A673 (cell line): ENCODE measurements around the gene HAAO. TPM values are rescaled to one million over a fixed set of nuclear protein-coding genes. Genes with fewer than 3 reads are reported as not detected.

Source experiments
- BruUV-seq: library from RNA; stranded (reverse); fragments of 400-500 nt; replicated peaks from 2 replicates; lab custom pipeline; 2021; lab: Mats Ljungman, UMichigan
- CTCF ChIA-PET: fragments of 300-600 bp; sonication (Branson Sonifier 250); formaldehyde crosslinking; loops from one replicate; lab custom pipeline; 2022; ENCODE audit warnings: antibody characterized with exemption; lab: Charles Lee
- POLR2A ChIA-PET: fragments of 300-600 bp; sonication (Branson Sonifier 250); formaldehyde crosslinking; loops from one replicate; lab custom pipeline; 2022; ENCODE audit warnings: antibody characterized with exemption; ENCODE audit not compliant: low non-redundant PET; lab: Charles Lee
- DNase-seq: peaks from one replicate; pipeline ENCODE4 v3.0.0-alpha.2; 2015; ENCODE audit warnings: low spot score
- H3K27ac ChIP-seq: fragments of 200-600 bp; sonication (generic); 2 replicates; pipeline ENCODE4 v1.5.1; 2016; ENCODE audit warnings: mixed run types, low read depth, mild to moderate bottlenecking, mixed read lengths, antibody characterized with exemption, low read length; ENCODE audit not compliant: poor library complexity, severe bottlenecking
- H3K27me3 ChIP-seq: fragments of 200-600 bp; sonication (generic); replicated peaks from 2 replicates; pipeline ENCODE4 v1.6.1; 2017; ENCODE audit warnings: mixed run types, low read depth, mild to moderate bottlenecking, mixed read lengths, antibody characterized with exemption, low read length; ENCODE audit not compliant: insufficient read depth, poor library complexity
- H3K36me3 ChIP-seq: fragments of 200-600 bp; sonication (generic); 2 replicates; pipeline ENCODE4 v1.6.1; 2016; ENCODE audit warnings: mixed run types, mild to moderate bottlenecking, mixed read lengths, antibody characterized with exemption, low read length; ENCODE audit not compliant: insufficient read depth, poor library complexity, severe bottlenecking
- H3K4me1 ChIP-seq: fragments of 200-600 bp; sonication (generic); 2 replicates; pipeline ENCODE4 v1.6.1; 2017; ENCODE audit warnings: mixed run types, mild to moderate bottlenecking, mixed read lengths, antibody characterized with exemption, low read length; ENCODE audit not compliant: insufficient read depth, poor library complexity, severe bottlenecking
- H3K4me3 ChIP-seq: fragments of 200-600 bp; sonication (generic); 2 replicates; pipeline ENCODE4 v1.5.1; 2016; ENCODE audit warnings: low read depth, mixed run types, mild to moderate bottlenecking, mixed read lengths, low read length; ENCODE audit not compliant: poor library complexity, severe bottlenecking
- H3K9me3 ChIP-seq: fragments of 200-600 bp; sonication (generic); 2 replicates; pipeline ENCODE4 v1.6.1; 2016; ENCODE audit warnings: mixed run types, low read depth, mild to moderate bottlenecking, mixed read lengths, antibody characterized with exemption, low read length; ENCODE audit not compliant: poor library complexity, severe bottlenecking
- CTCF ChIP-seq: fragments of 300-800, 200-600 bp; sonication (generic); conservative IDR thresholded peaks from 2 replicates; pipeline ENCODE4 v1.5.1; 2017; ENCODE audit warnings: low read depth, mild to moderate bottlenecking, antibody characterized with exemption, low read length, moderate library complexity, mixed read lengths
- EZH2 ChIP-seq: fragments of 200-600 bp; sonication (generic); IDR thresholded peaks from 2 replicates; pipeline ENCODE4 v1.6.1; 2017; ENCODE audit warnings: borderline replicate concordance, low read depth, mild to moderate bottlenecking, mixed read lengths, antibody characterized with exemption, low read length; ENCODE audit not compliant: poor library complexity, severe bottlenecking
- intact Hi-C: fragments of 100-400 bp; cut with micrococcal nuclease; formaldehyde crosslinking; loops from one replicate; pipeline ENCODE4 v1.10.0; 2022; ENCODE audit not compliant: unreplicated experiment
- total RNA-seq: library from RNA; stranded (reverse); gene quantifications from 2 replicates; pipeline ENCODE4 v1.2.3, GENCODE V29; 2021

The HAAO gene
- total RNA-seq, 1 experiment from 2014 or later: 2.4 TPM

- no TSS peak for BruUV-seq
- no peak for DNase-seq
- POLR2A ChIA-PET: no interaction called here
- CTCF ChIA-PET: no interaction called here
- H3K4me3 ChIP-seq: no peak overlapping the region
- no peak overlapping the region for H3K27ac ChIP-seq
- no peaks in the 10 kb centered on the region for H3K27me3 ChIP-seq
- no peaks in the 10 kb centered on the region for H3K36me3 ChIP-seq
- no peaks in the 10 kb centered on the region for H3K4me1 ChIP-seq
- intact Hi-C loops: no loop called here
- TF ChIP-seq CTCF (no peak), EZH2 (no peak)
- H3K9me3 ChIP-seq: no peaks in the 10 kb centered on the region
Measured at GRCh38 chr2:42767899-42768705, 24.3 kb downstream of the HAAO start.

GRCh38 chr2:42767080-42767898, 25.1 kb downstream of the HAAO start:
- no TSS peak for BruUV-seq
- H3K4me1 ChIP-seq: no peaks in the 10 kb centered on the region
- TF ChIP-seq CTCF: no peak
- no peak for TF ChIP-seq EZH2
- no peaks in the 10 kb centered on the region for H3K9me3 ChIP-seq
- ChIA-PET CTCF (no interaction called here), POLR2A (no interaction called here)
- H3K27ac ChIP-seq: no peak overlapping the region
- intact Hi-C loops: no loop called here
- H3K36me3 ChIP-seq: no peaks in the 10 kb centered on the region
- no peaks in the 10 kb centered on the region for H3K27me3 ChIP-seq
- no peak overlapping the region for H3K4me3 ChIP-seq
- no peak for DNase-seq

GRCh38 chr2:42765686-42766085, 26.7 kb downstream of the HAAO start:
- H3K27ac ChIP-seq: no peak overlapping the region
- no peaks in the 10 kb centered on the region for H3K36me3 ChIP-seq
- ChIA-PET CTCF (no interaction called here), POLR2A (no interaction called here)
- no peak overlapping the region for H3K4me3 ChIP-seq
- H3K4me1 ChIP-seq: no peaks in the 10 kb centered on the region
- TF ChIP-seq CTCF (no peak), EZH2 (no peak)
- H3K9me3 ChIP-seq: no peaks in the 10 kb centered on the region
- no TSS peak for BruUV-seq
- intact Hi-C loops: no loop called here
- H3K27me3 ChIP-seq: no peaks in the 10 kb centered on the region
- no peak for DNase-seq
